ENCODE measurements around the gene STXBP6. TPM values are rescaled to one million over a fixed set of nuclear protein-coding genes. Genes with fewer than 3 reads are reported as not detected.

The STXBP6 gene
- total and polyA plus RNA-seq, 2 of the 13 experiments (the other 11 are each of a cell fraction or from before 2014, with no cell fraction given), result 35.3 to 42.8 TPM

DNA sequence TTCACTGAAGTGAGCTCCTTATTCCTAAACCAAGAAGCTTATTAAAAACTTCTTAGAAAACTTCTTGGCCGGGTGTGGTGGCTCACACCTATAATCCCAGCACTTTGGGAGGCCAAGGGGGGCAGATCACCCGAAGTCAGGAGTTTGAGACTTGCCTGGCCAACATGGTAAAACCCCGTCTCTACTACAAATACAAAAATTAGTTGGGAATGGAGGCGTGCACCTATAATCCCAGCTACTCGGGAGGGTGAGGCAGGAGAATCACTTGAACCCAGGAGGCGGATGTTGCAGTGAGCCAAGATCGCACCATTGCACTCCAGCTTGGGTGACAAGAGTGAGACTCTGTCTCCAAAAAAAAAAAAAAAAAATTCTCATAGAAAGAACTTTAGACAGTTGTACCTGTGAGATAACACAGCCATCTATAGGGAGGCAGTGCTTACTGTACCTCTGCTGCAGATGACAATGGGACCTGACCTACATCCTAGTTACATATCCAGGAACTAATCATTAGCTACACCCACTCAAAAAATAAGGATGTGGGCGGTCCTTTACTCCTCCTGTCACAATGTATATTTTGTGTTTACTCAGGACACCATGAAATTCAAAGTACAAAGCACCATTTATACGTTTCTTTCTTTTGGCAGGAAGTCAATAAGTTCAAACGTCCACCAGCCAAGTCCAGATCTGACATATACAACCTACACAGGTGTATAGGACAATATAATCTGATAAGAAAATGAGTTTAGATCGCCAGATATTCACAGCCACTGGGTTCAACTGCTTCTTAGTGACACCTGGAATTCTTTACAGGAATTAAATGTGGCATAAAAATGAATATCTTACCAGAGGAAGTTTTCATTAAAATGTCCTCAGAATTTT, 14.9 kb downstream of the STXBP6 start (continued):
- TF ChIP-seq ZBTB39 (CRISPR knock-in tag; IDR thresholded peaks at IDR 0.05) (no peak), ZNF496 (CRISPR knock-in tag; IDR thresholded peaks at IDR 0.05; ENCODE audit: insufficient replicate concordance) (no peak), PLRG1 (conservative IDR thresholded peaks at IDR 0.05) (no peak), ZNF101 (CRISPR knock-in tag; IDR thresholded peaks at IDR 0.05; ENCODE audit: borderline replicate concordance, low read depth) (no peak), ZNF292 (CRISPR knock-in tag; IDR thresholded peaks at IDR 0.05; ENCODE audit: borderline replicate concordance, low read depth) (peak; percentile 76), HDAC6 (IDR thresholded peaks at IDR 0.05; ENCODE audit: low read depth, low read length) (no peak), ZSCAN12 (CRISPR knock-in tag; IDR thresholded peaks at IDR 0.05) (no peak), ZFP36L2 (CRISPR knock-in tag; IDR thresholded peaks at IDR 0.05) (no peak), SRF (IDR thresholded peaks at IDR 0.05; ENCODE audit: low read depth, low read length) (no peak), RBAK (CRISPR knock-in tag; IDR thresholded peaks at IDR 0.05) (no peak), ZNF839 (CRISPR knock-in tag; IDR thresholded peaks at IDR 0.05; ENCODE audit: borderline replicate concordance) (no peak), ZUFSP (CRISPR knock-in tag; IDR thresholded peaks at IDR 0.05; ENCODE audit: borderline replicate concordance) (no peak), MTF1 (CRISPR knock-in tag; IDR thresholded peaks at IDR 0.05) (no peak), TARDBP (CRISPR knock-in tag; IDR thresholded peaks at IDR 0.05) (peak; percentile 69; the same call in 1 of the 2 replicates)
- TF ChIP-seq, protein P1, sequence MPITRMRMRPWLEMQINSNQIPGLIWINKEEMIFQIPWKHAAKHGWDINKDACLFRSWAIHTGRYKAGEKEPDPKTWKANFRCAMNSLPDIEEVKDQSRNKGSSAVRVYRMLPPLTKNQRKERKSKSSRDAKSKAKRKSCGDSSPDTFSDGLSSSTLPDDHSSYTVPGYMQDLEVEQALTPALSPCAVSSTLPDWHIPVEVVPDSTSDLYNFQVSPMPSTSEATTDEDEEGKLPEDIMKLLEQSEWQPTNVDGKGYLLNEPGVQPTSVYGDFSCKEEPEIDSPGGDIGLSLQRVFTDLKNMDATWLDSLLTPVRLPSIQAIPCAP (CRISPR knock-in tag; IDR thresholded peaks at IDR 0.05; ENCODE audit: low read depth), result no peak
- TF ChIP-seq, protein P2, sequence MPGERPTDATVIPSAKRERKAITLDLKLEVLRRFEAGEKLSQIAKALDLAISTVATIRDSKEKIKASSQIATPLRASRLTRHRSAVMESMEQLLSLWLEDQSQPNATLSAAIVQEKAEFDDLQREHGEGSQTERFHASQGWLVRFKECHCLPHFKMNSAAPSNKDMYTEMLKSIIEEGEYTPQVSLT (CRISPR knock-in tag; IDR thresholded peaks at IDR 0.05; ENCODE audit: borderline replicate concordance, low read depth), result no peak
- TF ChIP-seq, protein P3, sequence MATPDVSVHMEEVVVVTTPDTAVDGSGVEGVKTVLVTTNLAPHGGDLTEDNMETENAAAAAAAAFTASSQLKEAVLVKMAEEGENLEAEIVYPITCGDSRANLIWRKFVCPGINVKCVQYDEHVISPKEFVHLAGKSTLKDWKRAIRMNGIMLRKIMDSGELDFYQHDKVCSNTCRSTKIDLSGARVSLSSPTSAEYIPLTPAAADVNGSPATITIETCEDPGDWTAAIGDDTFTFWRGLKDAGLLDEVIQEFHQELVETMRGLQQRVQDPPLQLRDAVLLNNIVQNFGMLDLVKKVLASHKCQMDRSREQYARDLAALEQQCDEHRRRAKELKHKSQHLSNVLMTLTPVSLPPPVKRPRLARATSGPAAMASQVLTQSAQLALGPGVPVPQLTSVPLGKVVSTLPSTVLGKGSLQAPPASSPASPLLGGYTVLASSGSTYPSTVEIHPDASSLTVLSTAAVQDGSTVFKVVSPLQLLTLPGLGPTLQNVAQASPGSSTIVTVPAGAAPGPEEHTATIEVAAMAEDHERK (CRISPR knock-in tag; IDR thresholded peaks at IDR 0.05; ENCODE audit: low read depth), result no peak
- TF ChIP-seq, protein P4, sequence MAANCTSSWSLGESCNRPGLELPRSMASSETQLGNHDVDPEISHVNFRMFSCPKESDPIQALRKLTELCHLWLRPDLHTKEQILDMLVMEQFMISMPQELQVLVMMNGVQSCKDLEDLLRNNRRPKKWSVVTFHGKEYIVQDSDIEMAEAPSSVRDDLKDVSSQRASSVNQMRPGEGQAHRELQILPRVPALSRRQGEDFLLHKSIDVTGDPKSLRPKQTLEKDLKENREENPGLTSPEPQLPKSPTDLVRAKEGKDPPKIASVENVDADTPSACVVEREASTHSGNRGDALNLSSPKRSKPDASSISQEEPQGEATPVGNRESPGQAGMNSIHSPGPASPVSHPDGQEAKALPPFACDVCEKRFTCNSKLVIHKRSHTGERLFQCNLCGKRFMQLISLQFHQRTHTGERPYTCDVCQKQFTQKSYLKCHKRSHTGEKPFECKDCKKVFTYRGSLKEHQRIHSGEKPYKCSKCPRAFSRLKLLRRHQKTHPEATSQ (CRISPR knock-in tag; IDR thresholded peaks at IDR 0.05; ENCODE audit: borderline replicate concordance), result 0 out of 2 replicates have a peak, but pooled peaks have one; percentile 5
- TF ChIP-seq, protein P5, sequence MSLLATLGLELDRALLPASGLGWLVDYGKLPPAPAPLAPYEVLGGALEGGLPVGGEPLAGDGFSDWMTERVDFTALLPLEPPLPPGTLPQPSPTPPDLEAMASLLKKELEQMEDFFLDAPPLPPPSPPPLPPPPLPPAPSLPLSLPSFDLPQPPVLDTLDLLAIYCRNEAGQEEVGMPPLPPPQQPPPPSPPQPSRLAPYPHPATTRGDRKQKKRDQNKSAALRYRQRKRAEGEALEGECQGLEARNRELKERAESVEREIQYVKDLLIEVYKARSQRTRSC (CRISPR knock-in tag; IDR thresholded peaks at IDR 0.05; ENCODE audit: low read depth), result no peak

All from HepG2 (cell line).